ENCODE data around the gene ACSF2.
"Not testable (repeated sequence)": the region's sequence is repeated elsewhere in the genome, so short reads cannot be mapped to it uniquely, and the experiment has no call there.

ACSF2 gene

DNA sequence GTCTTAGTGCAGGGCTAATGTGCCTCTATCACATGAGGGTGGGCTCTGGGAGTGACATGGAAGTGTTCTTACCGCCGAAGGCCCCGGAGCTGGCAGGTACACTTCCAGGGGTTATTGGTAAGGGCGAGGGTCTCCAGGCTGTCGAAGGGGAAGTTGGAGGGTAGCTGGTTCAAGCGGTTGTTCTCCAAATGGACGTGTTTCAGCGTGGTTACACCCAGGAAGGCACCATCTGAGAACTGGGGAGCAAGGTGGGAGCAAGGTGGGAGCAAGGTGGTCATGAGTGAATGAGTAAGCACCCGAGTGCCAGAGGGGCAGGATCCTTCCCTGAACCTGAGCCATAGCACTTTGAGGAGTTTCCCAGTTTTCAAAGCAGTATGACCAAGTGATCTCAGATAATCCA is 39.6 kb downstream of the ACSF2 start:
- DNase-seq = no peak

- DNase-seq = no peak
Measured at GRCh38 chr17:50466371-50467113, 40.5 kb downstream of the ACSF2 start.

- DNase-seq = no peak
Measured at GRCh38 chr17:50467114-50467854, 41.3 kb downstream of the ACSF2 start.

DNA sequence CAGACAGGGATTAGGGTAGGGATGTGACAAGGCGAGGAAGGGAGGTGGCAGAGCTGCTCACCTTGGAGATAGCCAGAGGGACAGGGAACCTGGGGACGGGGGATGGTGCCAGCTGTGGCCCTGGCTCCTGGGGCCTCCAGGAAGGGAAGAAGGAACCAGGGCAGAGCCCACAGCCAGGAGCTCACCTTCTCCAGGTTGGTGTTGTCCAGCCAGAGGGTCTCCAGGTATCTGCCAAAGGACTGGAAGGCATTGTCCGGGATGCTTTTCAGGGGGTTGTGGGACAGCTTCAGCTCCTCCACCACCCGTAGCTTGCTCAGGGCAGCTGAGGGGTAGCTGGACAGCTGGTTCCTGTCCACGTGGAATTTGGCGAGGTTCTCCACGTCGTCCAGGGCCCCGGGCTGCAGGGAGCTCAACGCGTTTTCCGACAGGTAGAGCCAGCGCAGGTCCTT is 41.9 kb downstream of the ACSF2 start:
- no peak for DNase-seq

DNA sequence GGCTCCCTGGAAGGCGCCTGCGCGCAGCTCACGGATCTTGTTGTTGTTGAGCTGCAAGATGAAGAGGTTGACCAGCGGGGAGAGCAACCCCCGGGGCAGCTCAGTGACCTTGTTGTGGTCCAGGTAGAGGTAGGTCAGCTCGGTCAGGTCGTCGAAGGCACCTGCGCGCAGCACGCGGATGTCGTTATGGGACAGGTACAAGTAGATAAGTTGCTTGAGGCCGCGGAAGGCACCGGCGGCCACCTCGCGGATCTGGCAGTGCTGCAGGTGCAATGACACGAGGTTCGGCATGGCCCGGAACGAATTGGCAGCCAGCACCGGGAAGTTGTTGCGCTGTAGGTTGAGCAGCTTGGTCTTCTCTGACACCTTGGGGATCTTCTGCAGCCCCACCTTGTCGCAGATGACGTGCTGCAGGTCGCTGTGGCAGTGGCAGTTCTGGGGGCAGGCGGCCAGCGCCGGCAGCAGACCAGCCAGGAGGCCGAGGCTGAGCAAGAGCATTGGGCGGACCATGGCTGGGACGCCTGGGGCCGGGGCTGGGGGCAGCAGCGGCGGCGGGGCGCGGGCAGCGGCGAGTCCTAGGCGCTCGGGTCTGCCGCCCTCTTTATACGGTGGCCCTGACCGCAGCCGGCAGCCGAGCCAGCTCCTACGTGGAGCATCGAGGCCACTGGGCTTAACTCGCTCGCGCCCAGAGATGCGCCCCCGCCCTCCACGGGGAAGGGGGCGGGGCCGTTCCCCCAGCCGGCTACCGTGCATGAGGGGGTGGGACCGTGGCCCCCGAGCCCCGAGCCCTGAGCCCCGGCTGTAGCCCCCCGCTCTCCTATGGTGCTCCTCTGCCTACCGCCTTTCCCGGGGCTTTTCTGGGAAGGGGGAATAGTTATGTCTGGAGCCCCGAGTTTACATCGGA is 42.5 kb downstream of the ACSF2 start, which contains the start of gene CHAD:
Gene CHAD, minus strand, starts transcription at position 577 of the 904 bp plus-strand sequence. Its CDS starts 67 bp downstream, at position 510.
- no peak for DNase-seq

DNA sequence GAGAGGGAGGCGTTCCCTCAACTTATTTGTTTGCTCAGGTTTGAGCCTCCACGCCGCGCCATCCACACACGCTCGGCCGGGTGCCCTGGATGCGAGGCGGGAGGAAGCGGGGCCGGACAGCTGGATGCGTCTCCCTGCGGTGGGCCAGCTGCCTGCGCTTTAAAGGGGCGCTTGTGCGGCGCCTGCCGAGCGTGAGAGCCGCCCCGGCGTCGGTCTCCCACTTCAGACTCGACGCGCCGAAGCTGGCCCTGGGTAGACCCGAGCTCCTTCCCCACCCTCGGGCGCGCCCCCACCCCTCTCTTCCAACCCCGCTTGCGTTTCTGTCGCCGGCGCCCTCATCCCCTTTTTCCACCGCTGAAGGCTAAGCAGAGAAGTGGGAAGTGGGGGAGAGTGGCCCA is 43.2 kb downstream of the ACSF2 start:
- DNase-seq = no peak

- no peak for DNase-seq
Measured at GRCh38 chr17:50469671-50470305, 43.8 kb downstream of the ACSF2 start.

DNA sequence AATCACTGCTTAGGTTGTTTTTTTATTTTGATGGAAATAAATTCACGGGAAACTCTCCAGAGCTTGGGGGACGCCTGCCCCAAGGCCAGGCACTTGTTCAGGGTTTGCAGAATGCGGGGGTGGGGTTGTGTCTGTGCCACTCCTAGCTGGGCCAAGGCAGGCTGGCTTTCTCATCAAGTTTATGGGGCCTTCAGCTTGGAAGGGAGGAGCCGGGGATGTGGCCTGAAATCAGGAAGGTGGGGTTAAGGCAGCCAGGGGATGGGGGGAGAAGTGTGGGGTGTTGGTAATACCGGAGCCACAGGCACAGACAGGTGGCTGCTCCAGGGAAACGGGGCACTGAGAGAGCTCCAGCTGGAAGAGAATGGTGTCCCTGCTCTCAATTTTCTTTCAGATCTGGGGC is 44.4 kb downstream of the ACSF2 start:
- no peak for DNase-seq

DNA sequence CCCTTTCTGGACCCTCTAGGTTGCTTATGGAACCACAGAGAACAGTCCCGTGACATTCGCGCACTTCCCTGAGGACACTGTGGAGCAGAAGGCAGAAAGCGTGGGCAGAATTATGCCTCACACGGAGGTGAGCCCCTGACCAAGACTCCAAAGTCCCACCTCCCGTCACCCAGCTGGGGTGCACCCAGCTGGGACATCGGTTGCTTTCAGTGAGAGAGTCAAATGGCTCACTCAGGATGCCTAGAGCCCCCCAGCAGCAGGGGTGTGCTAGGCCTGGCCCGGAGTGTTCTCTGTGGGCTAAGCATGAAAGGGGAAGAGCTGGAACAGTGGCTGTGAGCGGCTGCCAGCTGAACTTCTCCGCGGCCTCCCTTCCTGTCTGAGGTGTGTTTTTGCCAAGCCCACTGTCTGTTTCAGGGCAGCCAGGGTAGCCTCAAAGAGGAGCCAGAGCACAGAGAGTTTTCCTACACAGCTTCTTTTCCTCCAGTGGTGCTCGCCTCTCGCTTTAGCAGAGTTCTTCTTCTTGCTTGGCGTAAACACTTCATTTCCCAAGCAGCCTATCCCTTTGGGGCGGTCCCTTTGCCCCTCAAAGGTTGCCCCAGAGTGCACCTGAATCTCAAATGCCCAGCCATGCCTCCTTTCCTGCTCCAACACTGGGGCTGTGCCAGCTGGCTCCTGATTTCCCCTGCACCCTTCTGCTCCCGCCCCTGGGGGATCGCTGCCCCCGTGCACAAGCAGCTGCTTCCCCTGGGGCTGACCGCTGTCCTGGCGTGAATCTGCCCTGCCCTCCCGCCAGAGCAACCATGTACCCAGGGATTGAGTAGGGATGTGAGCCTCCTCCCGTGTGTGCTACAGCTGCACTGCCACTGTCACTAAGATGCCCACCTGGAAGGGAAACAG is 45.2 kb downstream of the ACSF2 start:
- DNase-seq = no peak

GRCh38 chr17:50472286-50472685 is 46.3 kb downstream of the ACSF2 start:
- DNase-seq = no peak

- DNase-seq = not testable (repeated sequence)
Measured at GRCh38 chr17:50472761-50473161, 46.7 kb downstream of the ACSF2 start.

DNA sequence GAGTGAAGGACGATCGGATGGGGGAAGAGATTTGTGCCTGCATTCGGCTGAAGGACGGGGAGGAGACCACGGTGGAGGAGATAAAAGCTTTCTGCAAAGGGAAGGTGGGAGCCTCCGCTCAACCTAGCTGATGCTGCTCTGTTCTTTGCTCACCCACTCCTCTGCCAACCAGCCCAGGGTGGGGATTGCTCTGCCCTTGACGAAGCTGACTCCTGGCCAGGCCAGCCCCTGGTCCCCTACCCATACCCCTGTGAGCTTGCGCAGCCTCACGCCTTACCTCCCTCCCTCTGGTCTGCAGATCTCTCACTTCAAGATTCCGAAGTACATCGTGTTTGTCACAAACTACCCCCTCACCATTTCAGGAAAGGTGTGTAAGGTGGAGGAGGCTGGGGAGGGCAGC is 47.9 kb downstream of the ACSF2 start:
- no peak for DNase-seq

DNA sequence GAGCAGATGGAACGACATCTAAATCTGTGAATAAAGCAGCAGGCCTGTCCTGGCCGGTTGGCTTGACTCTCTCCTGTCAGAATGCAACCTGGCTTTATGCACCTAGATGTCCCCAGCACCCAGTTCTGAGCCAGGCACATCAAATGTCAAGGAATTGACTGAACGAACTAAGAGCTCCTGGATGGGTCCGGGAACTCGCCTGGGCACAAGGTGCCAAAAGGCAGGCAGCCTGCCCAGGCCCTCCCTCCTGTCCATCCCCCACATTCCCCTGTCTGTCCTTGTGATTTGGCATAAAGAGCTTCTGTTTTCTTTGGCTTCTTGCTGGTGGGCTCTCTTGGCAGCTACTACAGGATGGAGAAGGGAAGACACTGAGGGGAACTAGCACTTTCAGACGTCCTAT is 48.5 kb downstream of the ACSF2 start:
- no peak for DNase-seq

- no peak for DNase-seq
Measured at GRCh38 chr17:50475362-50475761, 49.3 kb downstream of the ACSF2 start.

- DNase-seq = not testable (repeated sequence)
Measured at GRCh38 chr17:50475775-50476544, 49.9 kb downstream of the ACSF2 start.

- no peak for DNase-seq
Measured at GRCh38 chr17:50476545-50477315, 50.7 kb downstream of the ACSF2 start.

DNA sequence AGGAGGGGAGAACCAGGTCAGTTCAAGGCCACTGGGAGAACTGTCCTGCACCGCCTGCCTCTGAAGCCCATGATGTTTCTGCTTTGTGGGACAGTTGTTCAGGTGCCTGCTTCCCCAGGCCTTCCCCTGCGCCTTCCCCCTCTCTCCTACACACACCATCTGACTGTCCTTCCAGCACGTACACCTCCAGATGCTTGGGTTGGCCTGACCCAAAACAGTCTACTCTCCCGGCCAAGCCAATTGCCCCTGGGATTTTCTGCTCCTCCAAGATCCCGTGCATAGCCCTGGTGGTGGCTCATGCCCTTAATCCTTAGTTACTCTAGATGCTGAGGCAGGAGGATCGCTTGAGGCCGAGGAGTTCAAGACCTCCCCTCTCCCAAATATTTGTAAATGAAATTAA is 52.0 kb downstream of the ACSF2 start:
- no peak for DNase-seq

- peak; percentile 92 for DNase-seq
Measured at GRCh38 chr17:50478391-50479381, 52.7 kb downstream of the ACSF2 start, which contains the start of gene RSAD1. Gene RSAD1 (plus strand): TSS chr17:50478860. CDS start chr17:50478885, 25 bp downstream.

Data from NCI-H1105 (cell line).